Cardiac septum (tissue), 1 donor: Measurements from ENCODE around the gene CYP4V2. TPM values are rescaled to one million over a fixed set of nuclear protein-coding genes. Genes with fewer than 3 reads are reported as not detected.
"Not testable (repeated sequence)": the region's sequence is repeated elsewhere in the genome, so short reads cannot be mapped to it uniquely, and the experiment has no call there.

Source experiments
- DNase-seq: peaks from one replicate; pipeline ENCODE4 v3.0.0-alpha.2; 2020; ENCODE audit warnings: low spot score
- intact Hi-C: fragments of 100-400 bp; cut with DNase I; formaldehyde crosslinking; loops from one replicate; pipeline ENCODE4 v1.14.0; 2022
- total RNA-seq: library from RNA; stranded (reverse); fragmentation: NEBNext Ultra II Directional; extraction: Animal tissue kit (Norgen Biotek cat#: 25700); gene quantifications from one replicate; pipeline ENCODE4 v1.2.1, GENCODE V29; 2021
- donor health status: DM: no; HTN: no; CAD: no.

Gene CYP4V2
- total RNA-seq, 1 donor from 2014 or later: 20.4 TPM

GRCh38 chr4:186225848-186226247 lies 34.5 kb downstream of the CYP4V2 start:
- no peak for DNase-seq
- intact Hi-C loops: no loop called here

- intact Hi-C loops: no loop called here
Observed at GRCh38 chr4:186226521-186227189, 35.3 kb downstream of the CYP4V2 start.

GRCh38 chr4:186227221-186227620 lies 35.9 kb downstream of the CYP4V2 start, which contains the start of gene KLKB1:
TSS of gene KLKB1 (plus strand) at chr4:186227507. CDS start at chr4:186228196, 689 bp downstream.
- no peak for DNase-seq
- intact Hi-C loops: no loop called here

More at GRCh38 chr4:186226521-186227189, 35.3 kb downstream of the CYP4V2 start:
- no peak for DNase-seq

- no peak for DNase-seq
- intact Hi-C loops: no loop called here
Observed at GRCh38 chr4:186227744-186228513, 36.6 kb downstream of the CYP4V2 start.

- intact Hi-C loops: no loop called here
Observed at GRCh38 chr4:186228514-186228894, 37.1 kb downstream of the CYP4V2 start.

GRCh38 chr4:186234367-186234766 lies 43.0 kb downstream of the CYP4V2 start:
- DNase-seq: no peak
- intact Hi-C loops: no loop called here

More at GRCh38 chr4:186228514-186228894, 37.1 kb downstream of the CYP4V2 start:
- DNase-seq: no peak

- DNase-seq: no peak
- intact Hi-C loops: no loop called here
Observed at GRCh38 chr4:186236126-186236525, 44.8 kb downstream of the CYP4V2 start.

- intact Hi-C loops: no loop called here
Observed at GRCh38 chr4:186240452-186240847, 49.1 kb downstream of the CYP4V2 start.

GRCh38 chr4:186240848-186241491 lies 49.6 kb downstream of the CYP4V2 start:
- intact Hi-C loops: no loop called here
- no peak for DNase-seq

More at GRCh38 chr4:186240452-186240847, 49.1 kb downstream of the CYP4V2 start:
- DNase-seq: no peak

- intact Hi-C loops: no loop called here
Observed at GRCh38 chr4:186241616-186242015, 50.2 kb downstream of the CYP4V2 start.

GRCh38 chr4:186242031-186242430 lies 50.7 kb downstream of the CYP4V2 start:
- intact Hi-C loops: not testable (repeated sequence)
- DNase-seq: peak; percentile 33

More at GRCh38 chr4:186241616-186242015, 50.2 kb downstream of the CYP4V2 start:
- DNase-seq: no peak

- DNase-seq: no peak
- intact Hi-C loops: no loop called here
Observed at GRCh38 chr4:186243331-186243730, 52.0 kb downstream of the CYP4V2 start.

GRCh38 chr4:186244835-186245234 lies 53.5 kb downstream of the CYP4V2 start:
- intact Hi-C loops: no loop called here
- no peak for DNase-seq

- DNase-seq, intact Hi-C loops: not testable (repeated sequence)
Observed at GRCh38 chr4:186247062-186247752, 55.8 kb downstream of the CYP4V2 start.

GRCh38 chr4:186248643-186249042 lies 57.3 kb downstream of the CYP4V2 start:
- no peak for DNase-seq
- intact Hi-C loops: no loop called here

GRCh38 chr4:186249785-186250754 lies 58.7 kb downstream of the CYP4V2 start:
- DNase-seq: no peak
- intact Hi-C loops: no loop called here

- DNase-seq: no peak
- intact Hi-C loops: no loop called here
Observed at GRCh38 chr4:186250760-186251159, 59.4 kb downstream of the CYP4V2 start.

- DNase-seq: no peak
- intact Hi-C loops: no loop called here
Observed at GRCh38 chr4:186255122-186255521, 63.8 kb downstream of the CYP4V2 start.
